ENCODE measurements around the gene MYO1F.

The MYO1F gene

DNA sequence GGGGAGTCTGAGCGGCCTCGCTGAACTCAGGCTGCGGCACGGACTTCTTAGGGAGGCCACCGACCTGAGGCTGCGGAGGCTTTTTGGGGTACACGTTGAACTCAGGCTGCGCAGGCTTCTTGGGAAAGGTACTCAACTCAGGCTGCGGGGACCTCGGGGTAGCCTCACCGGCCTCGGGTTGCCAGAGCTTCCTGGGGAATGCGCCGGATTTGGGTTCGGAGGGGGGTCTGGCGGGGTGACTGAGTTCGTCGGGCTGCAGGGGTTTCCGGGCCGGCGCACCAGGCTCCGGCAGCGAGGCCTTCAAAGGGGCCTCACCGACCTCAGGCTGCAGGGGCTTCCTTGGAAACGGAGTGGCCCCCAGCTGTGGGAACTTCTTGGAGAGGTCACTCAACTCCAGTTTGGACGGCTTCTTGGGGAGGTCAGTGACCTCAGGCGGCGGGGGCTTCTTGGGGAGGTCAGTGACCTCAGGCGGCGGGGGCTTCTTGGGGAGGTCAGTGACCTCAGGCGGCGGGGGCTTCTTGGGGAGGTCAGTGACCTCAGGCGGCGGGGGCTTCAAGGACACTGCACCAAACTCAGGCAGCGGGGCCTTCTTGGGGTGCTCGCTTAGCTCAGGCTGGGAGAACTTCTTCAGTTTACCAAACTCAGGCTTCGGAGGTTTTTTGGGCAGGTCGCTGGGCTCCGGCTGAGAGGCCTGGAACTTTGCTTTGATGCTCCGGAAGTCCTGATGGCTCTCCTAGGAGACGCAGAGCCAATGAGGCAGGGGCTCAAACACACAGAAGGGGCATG, 78.0 kb downstream of the MYO1F start:
- no peak for DNase-seq (ENCODE audit: low read depth in 1 of 2, low spot score in 1 of 2)

DNA sequence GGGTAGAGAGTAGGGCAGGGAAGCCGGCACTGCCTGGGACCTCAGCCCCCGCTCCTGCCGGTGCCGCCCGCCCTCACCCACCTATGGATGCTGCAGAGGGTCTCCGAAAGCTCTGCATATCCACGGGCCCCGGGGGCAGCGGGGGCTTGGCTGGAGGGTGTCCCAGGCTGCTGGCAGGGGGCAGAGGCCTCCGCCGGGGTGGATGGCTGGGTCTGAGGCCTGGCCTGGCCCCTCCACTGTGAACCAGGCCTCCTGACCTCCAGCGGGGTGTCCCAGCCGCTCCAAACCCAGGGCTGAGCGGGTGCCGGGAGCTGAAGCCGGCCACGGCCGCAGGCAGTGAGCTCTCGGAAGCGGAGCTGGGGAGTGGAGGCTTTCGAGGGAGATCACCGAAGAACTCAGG, 78.9 kb downstream of the MYO1F start:
- no peak for DNase-seq (ENCODE audit: low read depth in 1 of 2, low spot score in 1 of 2)

DNA sequence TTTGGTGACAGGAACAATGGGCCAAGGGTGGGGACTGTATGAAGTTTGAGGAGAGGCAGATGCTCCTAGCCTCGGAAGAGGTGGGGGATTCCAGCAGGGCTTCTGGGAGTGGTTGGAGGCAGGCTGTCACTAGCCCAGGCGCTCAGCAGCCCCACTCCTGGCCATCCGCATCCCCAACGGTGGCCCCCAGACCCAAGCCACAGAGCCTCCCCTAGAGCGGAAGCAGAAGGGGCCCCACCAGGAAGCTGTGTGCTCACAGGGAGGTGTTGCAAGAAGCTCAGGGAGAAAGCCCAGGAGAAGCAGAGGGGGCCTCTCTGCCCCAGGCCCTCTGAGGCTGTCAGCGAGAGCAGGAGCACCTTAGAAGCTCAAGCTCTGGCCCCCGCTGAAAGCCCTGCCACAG, 83.1 kb downstream of the MYO1F start:
- no peak for DNase-seq (ENCODE audit: low read depth in 1 of 2, low spot score in 1 of 2)

DNA sequence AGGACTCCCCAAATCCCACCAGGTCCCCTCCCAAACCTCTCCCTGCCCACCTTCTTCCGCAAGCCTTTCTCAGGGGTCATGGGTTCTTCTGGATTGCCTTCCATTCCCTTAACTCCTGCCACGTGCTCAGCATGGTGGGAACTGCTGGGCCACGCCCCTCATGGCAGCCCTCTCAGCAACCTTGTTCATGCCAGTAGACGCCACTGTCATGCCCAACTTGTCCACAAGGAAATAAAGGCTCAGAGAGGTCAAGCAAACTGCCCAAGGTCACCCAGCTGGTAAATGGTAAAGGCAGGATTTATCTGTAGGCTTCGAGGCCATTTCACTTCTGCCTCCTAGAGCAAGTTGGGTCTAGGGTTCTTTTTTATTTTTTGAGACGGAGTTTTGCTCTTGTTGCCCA, 85.7 kb downstream of the MYO1F start:
- DNase-seq (ENCODE audit: low read depth in 1 of 2, low spot score in 1 of 2) = no peak

DNA sequence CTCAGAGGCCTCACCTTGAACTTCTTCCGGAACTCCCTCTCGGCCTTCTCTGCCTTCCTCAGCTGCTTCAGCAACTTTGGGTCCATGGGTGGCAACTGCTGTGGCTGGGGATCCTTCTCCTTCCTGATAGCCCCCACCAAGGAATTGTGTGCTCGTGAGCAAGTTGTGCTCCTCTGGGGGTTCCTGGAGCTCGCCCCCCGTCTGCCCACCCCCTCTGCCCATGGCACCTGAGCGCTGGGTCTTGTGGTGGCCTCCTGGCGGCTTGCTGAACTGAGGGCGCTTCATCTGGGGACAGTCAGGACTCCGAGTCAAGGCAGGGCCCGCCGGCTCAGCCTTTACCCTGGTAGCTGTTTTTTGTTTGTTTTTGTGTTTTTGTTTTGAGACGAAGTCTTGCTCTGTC, 86.4 kb downstream of the MYO1F start:
- no peak for DNase-seq (ENCODE audit: low read depth in 1 of 2, low spot score in 1 of 2)

DNA sequence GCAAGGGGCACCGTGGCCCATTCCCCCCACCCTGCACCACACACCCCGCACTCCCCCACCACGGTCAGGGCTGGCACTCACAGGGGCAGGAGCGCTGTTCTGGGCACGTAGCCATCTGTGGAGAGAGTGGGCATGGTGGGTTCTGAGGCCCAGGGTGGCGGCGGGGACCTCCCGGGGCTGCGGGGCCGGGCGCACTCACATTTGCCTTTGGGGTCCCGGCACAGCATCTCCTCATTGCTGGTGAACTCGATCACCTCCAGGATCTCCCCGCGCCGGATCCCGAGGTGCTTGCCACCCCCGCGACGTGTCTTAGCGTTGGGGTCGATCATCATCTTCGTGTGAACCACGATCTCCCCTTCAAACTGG, 86.9 kb downstream of the MYO1F start:
- DNase-seq (ENCODE audit: low read depth in 1 of 2, low spot score in 1 of 2) = no peak

DNA sequence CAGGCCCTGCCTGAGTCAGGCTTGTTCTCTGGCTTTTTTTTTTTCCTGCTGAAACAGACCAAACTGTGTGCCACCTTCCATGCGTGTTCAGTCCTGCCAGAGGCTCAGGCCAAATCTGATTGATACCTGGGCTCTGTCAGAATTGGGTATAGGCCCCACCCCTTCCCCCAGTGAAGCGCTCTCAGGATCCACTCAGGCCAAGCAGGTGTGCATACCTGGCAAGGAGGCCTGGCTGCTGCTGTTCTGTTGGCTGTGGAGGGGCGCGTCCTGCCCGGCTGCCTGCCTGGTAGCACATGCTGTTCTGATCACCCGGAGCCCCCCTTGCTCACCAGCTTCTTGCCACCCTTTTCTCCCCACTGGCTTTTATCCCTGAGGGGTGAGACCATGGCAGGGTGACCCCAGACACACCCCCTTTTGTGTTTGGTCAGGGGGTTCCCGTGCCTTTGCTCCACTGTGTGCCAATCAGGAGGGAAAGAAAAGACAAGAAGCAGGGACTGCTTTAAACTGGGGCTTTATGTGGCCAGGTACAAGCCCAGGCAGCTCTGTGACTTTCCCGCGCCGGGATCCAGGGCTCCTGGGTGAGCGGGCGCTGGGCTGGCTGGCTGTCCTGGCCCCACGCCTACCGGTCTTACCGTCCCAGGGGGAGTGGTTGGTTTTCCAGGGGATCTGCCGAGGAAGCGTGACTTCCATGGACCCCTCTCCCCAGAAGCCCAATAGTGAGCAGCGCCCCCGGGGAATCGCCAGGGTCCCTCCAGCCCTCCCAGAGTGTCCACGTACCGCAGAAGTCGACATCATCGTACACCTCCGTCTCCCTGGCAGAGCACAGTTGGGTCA, 87.5 kb downstream of the MYO1F start:
- DNase-seq (ENCODE audit: low read depth in 1 of 2, low spot score in 1 of 2) = no peak

DNA sequence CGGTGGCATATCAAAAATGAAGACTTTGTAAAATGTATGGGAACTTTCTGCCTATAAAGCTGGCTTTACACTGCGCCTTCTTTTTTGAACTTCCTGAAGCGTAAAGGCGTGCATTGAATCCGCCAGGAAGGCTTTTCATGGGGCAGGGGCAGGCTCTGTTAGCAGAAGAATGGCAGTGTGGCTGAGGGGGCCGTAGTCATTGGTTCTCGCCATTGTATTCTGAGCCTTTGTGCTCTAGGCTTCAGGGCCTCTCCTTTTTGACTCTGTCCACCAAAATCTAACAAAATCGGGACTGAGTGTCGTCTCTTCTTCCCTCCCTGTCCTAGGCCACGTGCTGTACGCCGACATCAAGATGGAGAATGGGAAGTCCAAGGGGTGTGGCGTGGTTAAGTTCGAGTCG, 88.9 kb downstream of the MYO1F start:
- DNase-seq (ENCODE audit: low read depth in 1 of 2, low spot score in 1 of 2) = no peak

DNA sequence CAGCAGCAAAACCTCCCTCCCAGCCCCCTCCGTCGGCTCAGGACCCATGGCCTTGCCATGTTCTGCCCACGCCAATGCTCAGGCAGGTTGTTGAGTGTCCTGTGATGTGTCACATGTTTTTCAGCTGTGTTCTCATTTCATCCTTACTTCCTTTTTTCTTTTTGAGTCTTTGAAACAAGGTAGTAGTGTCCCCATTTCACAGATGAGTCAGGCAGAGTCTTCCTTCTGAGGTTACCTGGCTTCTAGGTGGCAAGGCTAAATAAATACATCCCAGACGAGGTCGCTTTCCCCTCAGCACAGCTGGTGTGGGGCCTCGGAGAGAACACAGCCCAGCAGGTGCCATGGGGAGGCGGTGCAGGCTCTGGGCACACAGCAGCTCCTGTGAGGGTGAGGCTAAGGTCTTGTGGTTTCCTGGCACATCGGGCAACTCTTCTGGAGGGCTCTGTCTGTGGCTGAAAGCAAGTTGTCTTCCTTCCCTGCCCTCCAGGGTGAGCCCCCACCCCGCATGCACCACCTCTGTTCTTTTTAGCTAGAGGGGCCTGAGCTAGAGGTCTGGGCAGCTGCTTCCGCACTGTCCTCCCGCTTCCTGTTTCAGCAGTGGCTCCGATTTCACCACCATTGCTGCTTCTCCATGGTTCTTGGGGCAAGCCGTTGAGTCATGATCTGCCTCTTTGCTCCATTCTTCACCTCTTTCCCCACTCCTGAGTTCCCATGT, 89.9 kb downstream of the MYO1F start:
- no peak for DNase-seq (ENCODE audit: low read depth in 1 of 2, low spot score in 1 of 2)

DNA sequence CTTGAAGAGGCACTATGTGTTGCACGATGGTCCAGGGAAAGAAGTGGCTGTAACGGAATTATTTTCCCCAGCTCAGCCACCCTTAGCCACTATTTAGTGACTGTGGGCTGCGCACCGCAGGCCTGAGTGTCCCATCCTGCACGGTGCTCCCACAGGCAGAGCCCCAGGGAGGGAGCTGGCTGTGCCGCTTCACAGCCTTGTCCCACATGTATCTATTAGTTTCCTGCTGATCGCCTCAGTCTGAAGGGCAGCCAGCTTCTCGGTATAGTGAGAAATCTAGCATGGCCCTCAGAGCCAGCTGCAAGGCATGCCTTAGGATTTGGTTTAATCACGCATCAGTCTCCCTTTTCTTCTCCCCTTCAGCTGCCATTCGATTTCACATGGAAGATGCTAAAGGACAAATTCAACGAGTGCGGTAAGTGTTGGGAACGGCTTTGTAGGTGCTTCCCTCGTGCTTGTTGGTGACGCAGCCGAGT, 90.5 kb downstream of the MYO1F start:
- no peak for DNase-seq (ENCODE audit: low read depth in 1 of 2, low spot score in 1 of 2)

DNA sequence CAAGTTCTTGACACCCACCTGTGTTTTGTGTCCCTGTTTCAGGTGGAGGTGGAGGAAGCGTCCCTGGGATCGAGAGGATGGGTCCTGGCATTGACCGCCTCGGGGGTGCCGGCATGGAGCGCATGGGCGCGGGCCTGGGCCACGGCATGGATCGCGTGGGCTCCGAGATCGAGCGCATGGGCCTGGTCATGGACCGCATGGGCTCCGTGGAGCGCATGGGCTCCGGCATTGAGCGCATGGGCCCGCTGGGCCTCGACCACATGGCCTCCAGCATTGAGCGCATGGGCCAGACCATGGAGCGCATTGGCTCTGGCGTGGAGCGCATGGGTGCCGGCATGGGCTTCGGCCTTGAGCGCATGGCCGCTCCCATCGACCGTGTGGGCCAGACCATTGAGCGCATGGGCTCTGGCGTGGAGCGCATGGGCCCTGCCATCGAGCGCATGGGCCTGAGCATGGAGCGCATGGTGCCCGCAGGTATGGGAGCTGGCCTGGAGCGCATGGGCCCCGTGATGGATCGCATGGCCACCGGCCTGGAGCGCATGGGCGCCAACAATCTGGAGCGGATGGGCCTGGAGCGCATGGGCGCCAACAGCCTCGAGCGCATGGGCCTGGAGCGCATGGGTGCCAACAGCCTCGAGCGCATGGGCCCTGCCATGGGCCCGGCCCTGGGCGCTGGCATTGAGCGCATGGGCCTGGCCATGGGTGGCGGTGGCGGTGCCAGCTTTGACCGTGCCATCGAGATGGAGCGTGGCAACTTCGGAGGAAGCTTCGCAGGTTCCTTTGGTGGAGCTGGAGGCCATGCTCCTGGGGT, 91.5 kb downstream of the MYO1F start:
- no peak for DNase-seq (ENCODE audit: low read depth in 1 of 2, low spot score in 1 of 2)

DNA sequence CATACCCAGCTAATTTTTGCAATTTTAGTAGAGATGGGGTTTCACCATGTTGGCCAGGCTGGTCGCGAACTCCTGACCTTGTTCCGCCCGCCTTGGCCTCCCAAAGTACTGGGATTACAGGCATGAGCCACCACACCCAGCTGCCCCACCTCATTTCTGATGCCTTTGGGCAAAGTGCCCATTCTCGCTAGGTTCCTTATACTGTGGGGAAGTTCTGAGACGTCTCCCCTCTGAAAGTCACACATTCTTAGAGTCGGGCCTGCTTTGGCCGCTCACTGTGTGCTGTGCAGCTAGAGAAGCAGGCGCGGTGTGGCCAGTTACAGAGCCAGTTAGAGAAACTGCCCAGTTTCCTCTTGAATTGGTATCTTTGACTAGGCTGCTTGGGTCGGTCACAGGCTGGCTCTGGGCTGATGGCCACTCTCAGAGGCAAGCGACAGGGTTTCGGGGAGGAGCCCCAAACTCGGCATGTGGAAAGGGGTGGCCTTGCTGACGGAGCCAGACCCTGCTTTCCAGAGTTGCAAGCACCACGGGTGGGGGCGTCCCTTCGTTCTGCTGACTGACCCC, 92.8 kb downstream of the MYO1F start:
- no peak for DNase-seq (ENCODE audit: low read depth in 1 of 2, low spot score in 1 of 2)

DNA sequence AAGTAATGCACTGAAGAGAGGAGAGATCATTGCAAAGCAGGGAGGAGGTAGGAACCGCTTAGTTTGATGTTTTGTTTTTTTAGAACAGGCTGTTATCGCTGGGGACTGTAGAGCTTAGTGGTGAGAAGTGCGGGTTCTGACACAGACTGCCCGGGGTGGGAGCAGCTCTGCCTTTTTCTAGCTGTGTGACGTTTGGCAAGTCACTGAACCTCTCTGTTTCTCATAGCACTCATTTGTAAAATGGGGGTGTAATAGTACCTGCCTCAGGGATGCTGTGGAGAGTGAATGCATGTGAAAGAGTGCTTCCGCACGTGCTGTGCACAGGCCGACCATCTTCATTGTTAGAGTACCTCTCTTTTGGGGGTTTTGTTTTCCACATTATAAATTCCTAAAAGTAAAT, 94.1 kb downstream of the MYO1F start:
- no peak for DNase-seq (ENCODE audit: low read depth in 1 of 2, low spot score in 1 of 2)

DNA sequence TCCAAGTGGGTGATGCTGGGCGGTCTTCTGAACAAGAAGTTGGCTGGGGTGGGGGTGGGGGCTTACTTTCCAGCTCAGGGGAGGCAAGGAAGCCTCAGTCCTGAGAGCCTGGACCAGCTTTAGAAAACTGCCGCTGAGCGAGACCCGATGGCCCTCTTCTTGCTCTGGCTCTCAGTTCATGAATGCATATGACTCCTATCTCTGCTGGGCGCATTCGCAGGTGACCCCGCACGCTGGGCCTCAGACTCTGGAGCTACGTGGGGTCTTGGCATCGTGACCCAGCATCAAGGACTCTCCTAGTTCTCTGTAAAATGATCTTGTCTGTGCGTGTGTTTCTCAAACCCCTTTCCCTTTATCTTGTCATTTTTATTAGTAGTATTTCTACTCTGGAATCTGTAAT, 94.5 kb downstream of the MYO1F start:
- no peak for DNase-seq (ENCODE audit: low read depth in 1 of 2, low spot score in 1 of 2)

DNA sequence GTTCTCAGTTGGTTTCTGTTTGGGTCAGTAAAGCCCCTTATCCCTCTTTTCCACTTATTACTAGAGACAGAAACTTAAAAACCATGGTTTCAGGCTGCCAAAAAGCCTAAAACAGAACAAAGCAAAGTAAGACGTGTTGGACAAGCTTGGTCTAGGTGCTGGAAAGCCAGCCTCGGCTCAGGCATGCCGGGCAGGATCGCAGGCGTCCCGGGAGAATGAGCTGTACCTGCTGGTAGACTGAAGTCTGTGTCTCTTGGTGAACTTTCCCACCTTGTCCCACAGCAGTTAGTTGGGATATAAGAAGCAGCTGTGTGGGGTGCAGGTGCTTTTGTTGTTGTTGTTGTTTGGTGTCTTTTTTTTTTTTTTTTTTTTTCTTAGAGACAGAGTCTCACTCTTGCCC, 95.6 kb downstream of the MYO1F start:
- DNase-seq (ENCODE audit: low read depth in 1 of 2, low spot score in 1 of 2) = no peak

DNA sequence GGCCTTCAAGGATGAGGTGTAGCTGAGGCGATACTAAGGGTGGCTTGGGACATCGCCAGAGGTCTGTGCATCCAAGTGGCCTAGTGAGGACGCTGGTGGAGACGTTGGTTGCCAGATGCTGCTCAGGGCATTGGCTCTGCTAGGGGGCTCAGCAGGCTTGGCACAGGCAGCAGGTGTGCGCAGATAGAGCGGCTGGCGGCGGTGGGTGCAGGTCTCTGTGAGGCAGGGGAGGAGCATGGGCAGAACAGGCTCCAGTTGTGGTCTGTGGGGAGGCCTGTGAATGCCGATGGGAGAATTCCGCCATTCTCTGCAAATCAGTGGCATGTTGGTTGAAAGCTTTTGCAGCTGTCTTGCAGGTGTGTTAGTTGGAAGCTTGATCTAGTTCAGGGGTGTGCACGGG, 96.0 kb downstream of the MYO1F start:
- DNase-seq (ENCODE audit: low read depth in 1 of 2, low spot score in 1 of 2) = no peak

DNA sequence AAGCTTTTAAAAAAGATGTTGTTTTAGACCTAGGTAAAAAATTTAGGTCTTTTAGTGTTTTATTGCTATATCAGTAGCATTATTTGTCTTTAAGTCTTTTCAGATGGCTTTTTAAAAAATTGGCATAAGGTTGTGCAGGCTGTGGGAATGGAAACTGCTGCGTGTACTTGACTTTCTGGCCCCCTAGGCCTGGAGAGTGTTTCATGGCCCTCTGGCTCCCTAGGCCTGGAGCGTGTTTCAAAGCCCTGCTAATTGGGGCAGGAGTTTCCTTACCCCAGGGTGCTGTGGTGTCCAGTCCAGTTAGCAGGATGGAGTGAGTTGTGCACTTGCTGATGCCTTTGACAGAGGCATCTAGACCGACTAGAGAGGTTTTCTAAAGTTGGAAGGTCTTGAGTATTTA, 98.6 kb downstream of the MYO1F start:
- no peak for DNase-seq (ENCODE audit: low read depth in 1 of 2, low spot score in 1 of 2)

DNA sequence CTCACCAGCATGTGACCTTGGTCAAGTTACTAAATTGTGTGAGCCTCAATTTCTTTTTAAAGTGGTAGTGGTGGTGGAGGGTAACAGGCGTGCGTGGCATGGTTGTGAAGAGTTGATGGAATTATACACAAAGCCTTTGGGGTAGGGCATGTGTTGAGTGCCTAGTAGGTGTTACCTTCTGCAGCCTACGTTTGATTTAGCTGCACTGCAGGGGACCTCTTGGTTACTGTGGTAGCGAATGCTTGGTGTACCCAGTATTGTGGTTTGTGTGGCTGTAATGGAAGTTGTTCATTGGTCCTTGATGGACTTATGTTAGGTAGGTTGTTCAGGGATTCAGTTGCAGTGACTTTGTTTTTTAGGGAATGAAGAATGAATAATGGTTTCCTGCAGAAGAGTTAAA, 99.4 kb downstream of the MYO1F start:
- DNase-seq (ENCODE audit: low read depth in 1 of 2, low spot score in 1 of 2) = no peak

DNA sequence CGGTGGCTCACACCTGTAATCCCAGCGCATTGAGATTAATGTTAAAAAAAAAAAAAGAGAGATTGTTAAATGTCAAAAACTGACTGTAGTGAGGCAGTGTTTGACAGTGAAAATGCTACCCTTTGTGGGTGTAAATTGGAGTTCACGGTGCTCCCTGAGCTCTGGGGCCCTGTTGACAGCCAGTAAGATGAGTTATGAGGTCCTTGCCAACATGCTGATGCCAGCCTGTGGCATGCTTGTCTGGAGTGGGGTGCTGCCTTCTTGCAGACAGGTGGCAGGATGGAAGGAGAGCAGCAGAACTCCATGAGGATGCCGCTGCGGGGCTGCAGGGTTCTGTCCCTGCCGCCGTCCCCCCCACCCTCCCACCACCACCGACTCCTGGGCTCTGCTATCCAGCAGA, 100.7 kb downstream of the MYO1F start:
- DNase-seq (ENCODE audit: low read depth in 1 of 2, low spot score in 1 of 2) = no peak

DNA sequence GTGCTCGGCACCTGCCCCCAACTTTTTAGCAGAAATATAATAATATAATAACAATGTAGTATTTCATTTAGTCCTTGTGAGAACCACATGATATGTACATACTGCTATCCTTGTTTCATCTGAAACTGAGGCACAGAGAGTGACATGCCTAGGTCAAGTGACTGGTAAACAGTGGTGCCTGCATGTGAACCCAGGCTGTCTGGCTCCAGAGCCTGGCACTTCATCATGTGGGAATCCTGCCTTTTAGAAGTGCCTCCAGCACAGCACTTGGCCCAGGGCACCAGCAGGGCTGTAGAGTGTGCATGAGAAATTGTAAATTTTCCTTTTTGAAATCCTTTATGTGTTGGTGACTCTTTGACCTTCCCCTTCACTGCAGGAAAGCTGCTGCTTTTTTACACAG, 102.2 kb downstream of the MYO1F start:
- no peak for DNase-seq (ENCODE audit: low read depth in 1 of 2, low spot score in 1 of 2)
